Stimulated activated CD4-positive, alpha-beta T cell treated with anti-CD3 and anti-CD28 coated beads, Interleukin-4, amount 100 ng/mL, for 1 hour (primary cell): ENCODE data around the gene SULT6B1.

Experiments used
- DNase-seq: peaks from one replicate; pipeline ENCODE4 v3.0.0-alpha.2; 2020

Gene SULT6B1

DNA sequence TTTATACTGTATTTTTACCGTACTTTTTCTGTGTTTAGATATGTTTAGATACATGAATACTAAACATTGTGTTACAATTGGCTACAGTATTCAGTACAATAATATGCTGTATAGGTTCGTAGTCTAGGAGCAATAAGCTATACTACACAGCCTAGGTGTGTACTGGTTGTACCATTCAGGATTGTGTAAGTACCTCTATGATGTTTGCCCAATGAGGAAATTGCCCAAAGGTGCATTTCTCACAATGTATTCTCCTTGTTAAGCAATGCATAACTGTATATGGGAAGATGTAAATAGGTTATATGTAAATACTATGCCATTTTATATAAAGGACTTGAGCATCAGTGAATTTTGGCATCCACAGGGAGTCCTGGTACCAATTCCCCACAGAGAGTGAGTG is 42.4 kb downstream of the SULT6B1 start:
- no peak for DNase-seq

DNA sequence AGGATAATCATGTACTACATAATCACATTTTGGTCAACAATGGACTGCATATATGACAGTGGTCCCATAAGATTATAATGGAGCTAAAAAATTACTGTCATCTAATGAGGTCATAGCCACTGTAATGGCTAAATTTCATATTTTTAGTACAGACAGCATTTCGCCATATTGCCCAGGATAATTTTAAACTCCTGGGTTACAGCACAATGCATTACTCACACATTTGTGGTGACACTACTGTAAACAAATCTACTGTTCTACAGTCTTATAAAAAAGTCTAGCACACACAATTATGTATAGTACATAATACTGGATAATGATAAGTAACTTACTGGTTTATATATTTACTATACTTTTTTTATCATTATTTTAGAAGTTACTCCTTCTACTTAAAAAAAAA is 44.5 kb downstream of the SULT6B1 start:
- no peak for DNase-seq

DNA sequence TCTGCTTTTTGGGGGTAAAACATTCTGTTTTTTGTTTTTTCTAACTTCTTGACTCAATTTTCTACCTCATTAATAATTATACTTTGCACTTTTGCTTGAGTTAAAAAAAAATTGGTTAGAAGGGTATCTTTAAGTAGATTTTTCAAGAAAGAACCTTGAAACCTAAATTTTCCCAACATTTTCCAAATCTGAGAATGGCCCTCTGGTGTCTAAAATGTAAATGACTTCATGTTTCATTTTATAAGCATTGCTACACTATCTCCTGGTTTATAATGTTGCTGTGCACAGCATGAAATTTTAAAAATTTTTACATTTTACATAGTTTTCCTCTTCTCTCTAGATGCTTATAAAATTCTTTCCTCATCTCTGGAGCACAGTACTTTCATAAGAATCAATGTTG is 45.9 kb downstream of the SULT6B1 start:
- DNase-seq: no peak

DNA sequence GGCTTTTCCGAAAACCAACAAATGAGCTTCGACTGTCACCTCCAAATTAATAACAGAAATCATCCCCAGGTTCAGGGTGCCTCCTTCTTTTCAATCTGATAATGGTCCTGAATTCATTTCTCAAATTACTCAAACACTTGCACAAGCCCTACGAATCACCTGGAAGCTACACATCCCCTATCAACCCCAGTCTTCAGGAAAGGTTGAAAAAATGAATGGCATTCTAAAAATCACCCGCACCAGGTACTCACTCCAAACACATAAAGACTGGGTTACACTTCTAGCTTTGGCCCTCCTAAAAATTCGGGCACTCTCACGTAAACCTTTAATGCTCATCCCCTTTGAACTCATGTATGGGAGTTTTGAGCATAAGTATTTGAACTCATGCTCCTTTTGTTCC is 55.6 kb downstream of the SULT6B1 start:
- no peak for DNase-seq

DNA sequence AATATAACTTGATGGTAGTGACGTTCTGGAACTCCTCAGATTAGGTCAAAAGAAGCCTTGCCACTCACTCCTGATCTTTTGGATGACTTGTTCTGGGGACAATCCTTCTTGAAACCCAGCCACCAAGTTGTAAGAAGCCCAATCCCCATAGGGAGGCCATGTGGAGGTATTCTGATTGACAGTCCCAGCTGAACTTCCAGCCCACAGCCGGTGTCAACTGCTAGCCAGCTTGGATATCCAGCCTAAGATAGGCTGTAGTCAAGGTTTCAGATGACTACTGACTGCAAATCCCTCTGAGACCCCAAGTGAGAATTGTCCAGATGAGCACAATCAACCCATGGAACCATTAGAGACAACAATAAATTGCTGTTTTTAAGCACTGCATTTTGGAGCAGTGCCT is 63.1 kb downstream of the SULT6B1 start:
- no peak for DNase-seq

DNA sequence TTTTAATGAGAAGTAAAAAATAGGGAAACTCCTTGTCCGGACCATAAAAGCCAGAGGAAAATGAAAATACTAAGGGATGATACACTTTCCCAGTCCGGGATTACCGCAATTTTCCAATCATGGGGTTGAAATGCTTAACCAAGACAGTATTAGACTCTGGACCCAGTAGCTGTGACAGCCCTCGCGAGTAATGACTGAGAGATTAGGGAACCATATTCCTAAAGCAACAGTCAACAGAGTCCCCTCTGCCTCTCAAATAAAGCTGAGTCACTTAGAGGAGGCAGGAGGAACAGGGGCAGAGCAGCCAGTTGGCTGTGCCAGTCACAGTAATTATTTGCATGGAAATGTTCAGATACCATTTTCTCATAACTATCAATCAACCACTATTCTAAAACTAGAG is 69.3 kb downstream of the SULT6B1 start:
- DNase-seq: no peak
